HEK293 (cell line): ENCODE data around the gene GMNC.
A peak's percentile ranks its signal among the peaks of the same experiment; 100 is the strongest.

Experiments
- FEZF1 ChIP-seq: fragments of 450-650 bp; formaldehyde crosslinking; IDR thresholded peaks from 2 replicates; pipeline ENCODE4 v1.5.1; 2016; ENCODE audit warnings: missing biosample characterization, missing genetic modification characterization
- GFI1B ChIP-seq: fragments of 450-650 bp; formaldehyde crosslinking; IDR thresholded peaks from 2 replicates; pipeline ENCODE4 v1.5.1; 2016; ENCODE audit warnings: missing biosample characterization, missing genetic modification characterization
- GLI2 ChIP-seq: fragments of 450-650 bp; formaldehyde crosslinking; IDR thresholded peaks from 2 replicates; pipeline ENCODE4; 2017; ENCODE audit warnings: missing biosample characterization, missing genetic modification characterization, low read depth, borderline replicate concordance
- IKZF3 ChIP-seq: fragments of 450-650 bp; IDR thresholded peaks from 2 replicates; pipeline ENCODE4 v1.5.0; 2018; ENCODE audit warnings: missing biosample characterization, mild to moderate bottlenecking, missing genetic modification characterization, moderate library complexity
- KLF1 ChIP-seq: fragments of 450-650 bp; formaldehyde crosslinking; IDR thresholded peaks from 2 replicates; pipeline ENCODE4 v1.5.1; 2016; ENCODE audit warnings: missing biosample characterization, missing genetic modification characterization
- SP3 ChIP-seq: fragments of 450-650 bp; formaldehyde crosslinking; IDR thresholded peaks from 2 replicates; pipeline ENCODE4 v1.5.1; 2016; ENCODE audit warnings: missing biosample characterization, missing genetic modification characterization
- TRIM28 ChIP-seq: IDR thresholded peaks from 2 replicates; pipeline ENCODE4 v1.6.1; 2011; ENCODE audit warnings: low read length, control low read depth, borderline replicate concordance
- TSHZ1 ChIP-seq: fragments of 450-650 bp; formaldehyde crosslinking; IDR thresholded peaks from 2 replicates; pipeline ENCODE4 v1.5.1; 2016; ENCODE audit warnings: missing biosample characterization, missing genetic modification characterization, borderline replicate concordance
- ZBTB17 ChIP-seq: fragments of 450-650 bp; formaldehyde crosslinking; IDR thresholded peaks from 2 replicates; pipeline ENCODE4 v1.5.1; 2016; ENCODE audit warnings: missing biosample characterization, missing genetic modification characterization
- ZEB2 ChIP-seq: fragments of 450-650 bp; formaldehyde crosslinking; IDR thresholded peaks from 2 replicates; pipeline ENCODE4 v1.5.1; 2016; ENCODE audit warnings: missing biosample characterization, missing genetic modification characterization
- ZNF133 ChIP-seq: fragments of 450-650 bp; formaldehyde crosslinking; IDR thresholded peaks from 2 replicates; pipeline ENCODE4 v1.5.1; 2016; ENCODE audit warnings: missing biosample characterization, missing genetic modification characterization
- ZNF157 ChIP-seq: fragments of 450-650 bp; formaldehyde crosslinking; IDR thresholded peaks from 2 replicates; pipeline ENCODE4 v1.5.1; 2016; ENCODE audit warnings: missing biosample characterization, missing genetic modification characterization
- ZNF184 ChIP-seq: fragments of 450-650 bp; IDR thresholded peaks from 2 replicates; pipeline ENCODE4 v1.5.1; 2018; ENCODE audit warnings: missing biosample characterization, mild to moderate bottlenecking, missing genetic modification characterization
- ZNF24 ChIP-seq: fragments of 450-650 bp; formaldehyde crosslinking; IDR thresholded peaks from 2 replicates; pipeline ENCODE4 v1.5.1; 2016; ENCODE audit warnings: missing biosample characterization, missing genetic modification characterization
- ZNF324 ChIP-seq: fragments of 450-650 bp; formaldehyde crosslinking; IDR thresholded peaks from 2 replicates; pipeline ENCODE4 v1.5.1; 2016; ENCODE audit warnings: missing biosample characterization, missing genetic modification characterization
- ZNF398 ChIP-seq: fragments of 450-650 bp; formaldehyde crosslinking; IDR thresholded peaks from 2 replicates; pipeline ENCODE4 v1.5.1; 2017; ENCODE audit warnings: missing biosample characterization, missing genetic modification characterization
- ZNF423 ChIP-seq: fragments of 450-650 bp; formaldehyde crosslinking; IDR thresholded peaks from 2 replicates; pipeline ENCODE4 v1.5.1; 2016; ENCODE audit warnings: missing biosample characterization, missing genetic modification characterization
- ZNF518A ChIP-seq: fragments of 450-650 bp; formaldehyde crosslinking; conservative IDR thresholded peaks from 2 replicates; pipeline ENCODE4 v1.5.1; 2016; ENCODE audit warnings: low read depth, missing biosample characterization, missing genetic modification characterization
- ZNF558 ChIP-seq: fragments of 450-650 bp; formaldehyde crosslinking; IDR thresholded peaks from 2 replicates; pipeline ENCODE4 v1.5.1; 2016; ENCODE audit warnings: missing biosample characterization, missing genetic modification characterization
- ZNF561 ChIP-seq: fragments of 450-650 bp; IDR thresholded peaks from 2 replicates; pipeline ENCODE4 v1.5.1; 2018; ENCODE audit warnings: missing biosample characterization, missing genetic modification characterization, borderline replicate concordance
- ZNF596 ChIP-seq: fragments of 450-650 bp; IDR thresholded peaks from 2 replicates; pipeline ENCODE4 v1.5.0; 2018; ENCODE audit warnings: missing biosample characterization, mild to moderate bottlenecking, missing genetic modification characterization, moderate library complexity
- ZNF600 ChIP-seq: fragments of 450-650 bp; formaldehyde crosslinking; IDR thresholded peaks from 2 replicates; pipeline ENCODE4 v1.5.1; 2016; ENCODE audit warnings: missing biosample characterization, missing genetic modification characterization
- ZNF621 ChIP-seq: fragments of 450-650 bp; formaldehyde crosslinking; IDR thresholded peaks from 2 replicates; pipeline ENCODE4 v1.5.1; 2017; ENCODE audit warnings: missing biosample characterization, missing genetic modification characterization
- ZNF660 ChIP-seq: fragments of 450-650 bp; IDR thresholded peaks from 2 replicates; pipeline ENCODE4 v1.5.1; 2018; ENCODE audit warnings: missing biosample characterization, mild to moderate bottlenecking, missing genetic modification characterization
- ZNF76 ChIP-seq: fragments of 450-650 bp; formaldehyde crosslinking; IDR thresholded peaks from 2 replicates; pipeline ENCODE4; 2016; ENCODE audit warnings: low read depth, missing biosample characterization, missing genetic modification characterization, borderline replicate concordance
- ZSCAN16 ChIP-seq: fragments of 450-650 bp; formaldehyde crosslinking; IDR thresholded peaks from 2 replicates; pipeline ENCODE4 v1.5.1; 2016; ENCODE audit warnings: missing biosample characterization, missing genetic modification characterization
- ZSCAN23 ChIP-seq: fragments of 450-650 bp; formaldehyde crosslinking; IDR thresholded peaks from 2 replicates; pipeline ENCODE4 v1.5.1; 2016; ENCODE audit warnings: missing biosample characterization, missing genetic modification characterization
- ZSCAN30 ChIP-seq: fragments of 450-650 bp; IDR thresholded peaks from 2 replicates; pipeline ENCODE4 v1.5.1; 2018; ENCODE audit warnings: missing biosample characterization, mild to moderate bottlenecking, missing genetic modification characterization, moderate library complexity
- TF ChIP-seq, protein P1 (sequence below): fragments of 450-650 bp; formaldehyde crosslinking; IDR thresholded peaks from 2 replicates; pipeline ENCODE4 v1.5.1; 2017; ENCODE audit warnings: missing biosample characterization, missing genetic modification characterization

Gene GMNC

DNA sequence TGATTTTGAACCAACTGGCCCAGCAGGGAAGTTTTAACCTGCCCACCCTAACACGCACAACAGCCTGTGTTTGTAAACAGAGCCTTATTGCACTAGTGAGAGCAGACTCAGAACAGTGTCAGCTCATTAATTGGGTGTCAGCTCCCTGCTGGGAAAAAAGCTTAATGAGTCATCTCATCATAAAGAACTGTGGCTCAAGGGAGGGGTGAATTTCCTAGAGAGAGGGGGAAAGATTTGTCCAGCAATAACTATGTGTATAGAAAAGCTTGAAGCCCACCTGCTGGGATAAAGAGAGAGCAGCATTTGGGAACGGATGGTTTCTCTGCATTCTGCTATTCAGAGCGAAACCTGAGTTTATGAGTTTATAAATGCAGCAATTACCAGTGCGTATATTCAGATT lies 48.9 kb upstream of the GMNC start (continued):
- TF ChIP-seq ZNF596 (tag by site-specific recombination) (0 out of 2 replicates have a peak, but pooled peaks have one; percentile 24), ZNF621 (tag by site-specific recombination) (no peak), IKZF3 (tag by site-specific recombination) (peak; percentile 79), ZNF660 (tag by site-specific recombination) (0 out of 2 replicates have a peak, but pooled peaks have one; percentile 72), ZNF133 (tag by site-specific recombination) (no peak), FEZF1 (peak; percentile 54), GLI2 (tag by site-specific recombination) (peak; percentile 49; the same call in 1 of the 2 replicates), ZNF184 (0 out of 2 replicates have a peak, but pooled peaks have one; percentile 24), SP3 (no peak), ZNF324 (tag by site-specific recombination) (peak; percentile 62; the same call in 1 of the 2 replicates), ZNF24 (tag by site-specific recombination) (peak; percentile 79), ZNF157 (tag by site-specific recombination) (no peak), ZEB2 (tag by site-specific recombination) (peak; percentile 72; the same call in 1 of the 2 replicates), ZNF518A (tag by site-specific recombination) (0 out of 2 replicates have a peak, but pooled peaks have one; percentile 23), ZNF76 (tag by site-specific recombination) (no peak), ZBTB17 (tag by site-specific recombination) (peak; percentile 66), ZSCAN30 (tag by site-specific recombination) (peak; percentile 69; the same call in 1 of the 2 replicates), ZNF561 (no peak), GFI1B (tag by site-specific recombination) (peak; percentile 62), ZSCAN16 (tag by site-specific recombination) (peak; percentile 96), TRIM28 (peak; percentile 57; the same call in 1 of the 2 replicates), ZNF558 (tag by site-specific recombination) (peak; percentile 69), KLF1 (tag by site-specific recombination) (no peak), ZNF600 (peak; percentile 43; the same call in 1 of the 2 replicates), ZNF398 (tag by site-specific recombination) (peak; percentile 85), TSHZ1 (tag by site-specific recombination) (peak; percentile 53; the same call in 1 of the 2 replicates), ZNF423 (tag by site-specific recombination) (no peak), ZSCAN23 (tag by site-specific recombination) (no peak)
- TF ChIP-seq, protein P1, sequence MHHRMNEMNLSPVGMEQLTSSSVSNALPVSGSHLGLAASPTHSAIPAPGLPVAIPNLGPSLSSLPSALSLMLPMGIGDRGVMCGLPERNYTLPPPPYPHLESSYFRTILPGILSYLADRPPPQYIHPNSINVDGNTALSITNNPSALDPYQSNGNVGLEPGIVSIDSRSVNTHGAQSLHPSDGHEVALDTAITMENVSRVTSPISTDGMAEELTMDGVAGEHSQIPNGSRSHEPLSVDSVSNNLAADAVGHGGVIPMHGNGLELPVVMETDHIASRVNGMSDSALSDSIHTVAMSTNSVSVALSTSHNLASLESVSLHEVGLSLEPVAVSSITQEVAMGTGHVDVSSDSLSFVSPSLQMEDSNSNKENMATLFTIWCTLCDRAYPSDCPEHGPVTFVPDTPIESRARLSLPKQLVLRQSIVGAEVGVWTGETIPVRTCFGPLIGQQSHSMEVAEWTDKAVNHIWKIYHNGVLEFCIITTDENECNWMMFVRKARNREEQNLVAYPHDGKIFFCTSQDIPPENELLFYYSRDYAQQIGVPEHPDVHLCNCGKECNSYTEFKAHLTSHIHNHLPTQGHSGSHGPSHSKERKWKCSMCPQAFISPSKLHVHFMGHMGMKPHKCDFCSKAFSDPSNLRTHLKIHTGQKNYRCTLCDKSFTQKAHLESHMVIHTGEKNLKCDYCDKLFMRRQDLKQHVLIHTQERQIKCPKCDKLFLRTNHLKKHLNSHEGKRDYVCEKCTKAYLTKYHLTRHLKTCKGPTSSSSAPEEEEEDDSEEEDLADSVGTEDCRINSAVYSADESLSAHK (tag by site-specific recombination), result peak; percentile 62; the same call in 1 of the 2 replicates
